HG03095 (cell line): ENCODE data around the gene KRTAP10-9.
"Not testable (repeated sequence)": the region's sequence is repeated elsewhere in the genome, so short reads cannot be mapped to it uniquely, and the experiment has no call there.

ENCODE experiments used
- ATAC-seq: cut with Tn5 transposase; IDR thresholded peaks from one replicate; pipeline ENCODE4 v1.9.1; 2021; ENCODE audit warnings: moderate library complexity; ENCODE audit not compliant: unreplicated experiment

KRTAP10-9 gene

DNA sequence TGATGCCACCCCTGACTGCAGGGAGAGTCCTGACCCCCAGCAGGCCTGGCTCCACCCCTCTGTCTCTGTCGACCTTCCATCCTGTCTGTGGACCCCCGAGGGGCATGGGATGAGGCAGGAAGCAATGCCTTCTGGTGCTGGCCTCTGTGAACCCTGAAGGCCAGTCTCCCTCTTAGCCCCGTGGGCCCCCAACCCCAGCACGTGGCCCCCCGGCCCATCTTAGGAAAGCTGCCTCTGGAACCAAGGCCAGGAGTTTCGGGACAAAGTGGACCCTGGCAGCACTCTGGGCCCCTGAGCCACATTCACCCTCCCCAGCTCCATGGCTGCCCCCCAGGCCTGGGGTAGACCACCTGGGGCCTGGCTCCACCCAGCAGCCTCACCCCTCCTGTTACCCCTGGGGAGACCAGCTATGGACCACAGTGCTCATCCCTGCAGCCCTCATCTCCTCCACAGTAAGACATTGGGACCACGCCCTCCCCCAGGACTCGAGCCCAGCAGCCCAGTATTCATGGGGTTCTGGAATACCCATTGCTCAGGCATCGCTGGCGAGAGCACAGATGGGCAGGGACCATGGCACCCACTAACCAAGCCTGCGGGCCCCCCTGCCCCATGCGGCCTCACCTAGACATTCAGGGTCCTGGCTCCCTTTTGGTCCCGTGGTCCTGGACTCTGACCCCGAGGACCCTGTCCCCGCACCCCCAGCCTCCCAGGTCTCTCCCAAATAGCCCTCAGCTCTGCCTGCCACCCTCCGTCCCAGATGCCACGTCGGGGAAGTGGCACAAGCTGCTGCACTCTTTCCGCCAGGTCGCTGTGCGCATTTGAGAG lies 11.8 kb downstream of the KRTAP10-9 start:
- not testable (repeated sequence) for ATAC-seq

DNA sequence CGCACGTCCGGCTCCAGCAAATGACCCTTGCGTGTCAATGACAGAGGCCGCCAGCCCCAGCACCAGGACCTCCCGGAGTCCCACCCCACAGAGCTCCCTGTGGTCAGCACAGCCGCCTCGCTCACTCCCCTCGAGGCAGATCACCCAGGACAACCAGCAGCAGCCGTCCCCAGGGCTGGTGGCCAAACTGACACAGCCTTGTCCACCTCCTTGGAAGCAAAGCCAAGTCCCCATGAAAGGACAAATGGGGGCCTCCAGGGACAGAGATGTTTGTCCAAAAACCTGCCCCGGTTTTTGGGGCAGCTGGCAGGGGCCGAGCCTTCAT lies 12.4 kb downstream of the KRTAP10-9 start:
- ATAC-seq = no peak

DNA sequence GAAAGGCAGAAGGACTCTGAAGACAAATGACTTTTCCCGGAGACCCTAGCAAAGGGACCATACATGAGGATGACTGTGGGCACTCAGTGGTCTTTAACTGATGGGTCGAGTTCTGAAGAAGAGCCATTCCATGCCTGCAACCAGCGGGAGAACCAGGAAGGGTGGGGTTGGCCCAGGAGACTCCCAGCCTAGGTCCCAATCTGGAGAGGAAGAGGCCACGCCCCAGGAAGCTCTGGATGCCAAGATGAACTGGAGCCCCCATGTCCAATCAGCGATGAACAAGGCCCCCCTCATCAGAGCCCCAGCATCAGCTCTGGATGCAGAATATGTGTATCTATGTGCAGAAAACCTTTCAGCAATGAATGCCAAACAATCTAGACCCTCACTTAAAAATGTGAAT lies 13.9 kb downstream of the KRTAP10-9 start:
- ATAC-seq = no peak

DNA sequence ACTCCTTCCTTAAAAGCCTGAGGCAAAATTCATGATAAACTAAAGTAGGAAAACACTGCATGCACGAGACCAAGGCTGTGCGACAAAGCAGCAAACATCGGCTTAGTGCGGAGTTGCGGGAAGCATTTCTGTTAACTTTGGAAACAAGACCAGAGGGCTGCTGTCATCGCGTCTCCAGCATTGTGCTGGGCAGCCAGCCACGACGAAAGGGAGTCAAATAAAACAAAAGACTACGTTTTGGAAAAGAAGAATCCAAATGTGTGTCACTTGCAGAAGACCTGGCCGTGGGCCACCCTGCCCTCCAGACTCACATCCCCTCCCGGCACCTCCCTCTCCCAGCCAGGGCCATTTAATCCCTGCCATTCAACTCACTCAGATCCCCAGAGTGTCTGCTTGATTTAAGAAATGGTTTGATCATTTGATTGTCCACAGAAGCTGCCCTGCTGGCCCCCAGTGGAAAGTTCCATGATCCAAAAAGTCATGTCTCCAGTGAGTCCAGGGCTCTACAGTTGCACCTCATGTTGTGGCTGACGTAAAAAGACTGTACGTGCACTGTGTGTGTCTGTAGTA lies 16.9 kb downstream of the KRTAP10-9 start:
- ATAC-seq = no peak

DNA sequence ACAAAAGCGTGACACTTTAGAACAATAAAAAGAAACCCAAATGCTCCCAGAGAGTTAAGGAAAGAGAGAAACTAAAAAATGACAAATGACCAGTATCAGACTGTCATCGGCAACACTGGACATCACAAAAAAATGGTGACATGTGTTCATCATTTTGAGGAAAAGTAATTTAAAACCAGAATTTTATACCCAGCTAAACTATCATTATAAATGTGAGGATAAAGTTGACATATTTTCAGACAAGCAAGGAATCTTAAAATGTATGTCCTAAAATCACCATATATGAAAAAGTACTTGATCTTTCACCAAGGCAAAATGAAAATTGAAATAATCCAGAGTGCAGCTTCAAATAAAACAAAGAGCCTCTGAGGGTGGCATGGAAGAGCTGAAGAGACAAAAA lies 18.0 kb downstream of the KRTAP10-9 start:
- no peak for ATAC-seq

DNA sequence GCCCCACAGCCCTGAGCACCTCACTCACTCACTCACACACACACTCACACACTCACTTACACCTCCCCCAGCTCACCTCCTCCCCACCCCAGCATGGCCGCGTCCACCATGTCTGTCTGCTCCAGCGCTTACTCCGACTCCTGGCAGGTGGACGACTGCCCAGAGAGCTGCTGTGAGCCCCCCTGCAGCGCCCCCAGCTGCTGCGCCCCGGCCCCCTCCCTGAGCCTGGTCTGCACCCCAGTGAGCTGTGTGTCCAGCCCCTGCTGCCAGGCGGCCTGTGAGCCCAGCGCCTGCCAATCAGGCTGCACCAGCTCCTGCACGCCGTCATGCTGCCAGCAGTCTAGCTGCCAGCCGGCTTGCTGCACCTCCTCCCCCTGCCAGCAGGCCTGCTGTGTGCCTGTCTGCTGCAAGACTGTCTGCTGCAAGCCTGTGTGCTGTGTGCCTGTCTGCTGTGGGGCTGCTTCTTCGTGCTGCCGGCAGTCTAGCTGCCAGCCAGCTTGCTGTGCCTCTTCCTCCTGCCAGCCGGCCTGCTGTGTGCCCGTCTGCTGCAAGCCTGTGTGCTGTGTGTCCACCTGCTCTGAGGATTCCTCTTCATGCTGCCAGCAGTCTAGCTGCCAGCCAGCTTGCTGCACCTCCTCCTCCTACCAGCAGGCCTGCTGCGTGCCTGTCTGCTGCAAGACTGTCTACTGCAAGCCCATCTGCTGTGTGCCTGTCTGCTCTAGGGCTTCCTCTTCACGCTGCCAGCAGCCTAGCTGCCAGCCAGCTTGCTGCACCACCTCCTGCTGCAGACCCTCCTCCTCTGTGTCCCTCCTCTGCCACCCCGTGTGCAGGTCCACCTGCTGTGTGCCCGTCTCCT lies 19.7 kb downstream of the KRTAP10-9 start, which contains the start of gene KRTAP10-11:
Gene KRTAP10-11, plus strand, starts transcription at position 49 of the 856 bp plus-strand sequence. Its CDS starts 45 bp downstream, at position 94.
- ATAC-seq = not testable (repeated sequence)

DNA sequence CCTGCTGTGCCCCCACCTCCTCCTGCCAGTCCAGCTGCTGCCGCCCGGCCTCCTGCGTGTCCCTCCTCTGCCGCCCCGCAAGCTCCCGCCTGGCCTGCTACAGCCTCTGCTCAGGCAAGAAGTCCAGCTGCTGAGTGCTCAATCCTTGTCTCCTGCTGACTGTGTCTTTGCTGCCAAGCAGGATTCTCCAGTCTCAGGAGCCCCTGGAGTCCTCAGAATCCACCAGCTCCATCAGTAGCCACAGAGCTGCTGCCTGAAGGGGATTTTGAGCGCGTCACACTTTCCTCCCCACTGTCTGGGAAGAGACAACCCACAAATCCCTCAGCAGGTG lies 20.3 kb downstream of the KRTAP10-9 start:
- no peak for ATAC-seq

DNA sequence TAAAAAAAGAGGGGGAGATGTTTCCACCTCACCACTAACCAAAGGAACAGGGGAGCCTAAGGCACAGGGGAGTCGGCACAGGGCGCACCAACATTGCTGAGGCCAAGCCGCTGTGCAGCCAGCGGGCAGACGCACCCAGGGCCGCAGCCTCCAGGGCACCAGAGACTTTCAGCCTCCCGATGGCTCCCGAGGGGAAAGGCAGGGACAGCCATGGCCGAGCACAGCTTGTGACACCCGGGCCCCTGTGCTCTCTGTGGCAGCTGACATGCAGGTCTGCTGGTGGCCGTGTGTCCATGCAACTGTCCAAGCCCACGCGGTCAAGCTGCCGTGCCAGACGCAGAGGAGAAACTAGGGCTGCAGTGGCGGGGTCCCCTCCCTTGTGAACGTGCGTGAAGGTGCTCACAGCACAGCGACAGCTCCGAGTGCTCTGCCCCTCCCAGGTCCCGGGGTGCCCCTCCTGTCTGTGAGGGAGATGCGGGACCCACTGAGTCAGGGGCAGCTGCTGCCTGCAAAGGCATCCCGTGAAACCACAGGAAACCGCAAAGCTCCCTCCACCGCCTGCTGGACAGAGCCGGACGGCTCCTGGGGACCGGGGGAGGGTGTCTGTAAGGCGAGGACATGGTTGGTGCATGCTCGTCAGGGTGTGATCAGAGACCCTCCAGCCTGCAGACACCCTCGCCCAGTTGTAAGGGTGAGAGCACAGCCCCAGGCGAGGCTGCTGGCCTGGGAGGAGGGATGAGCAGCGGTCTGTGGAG lies 21.8 kb downstream of the KRTAP10-9 start:
- no peak for ATAC-seq

DNA sequence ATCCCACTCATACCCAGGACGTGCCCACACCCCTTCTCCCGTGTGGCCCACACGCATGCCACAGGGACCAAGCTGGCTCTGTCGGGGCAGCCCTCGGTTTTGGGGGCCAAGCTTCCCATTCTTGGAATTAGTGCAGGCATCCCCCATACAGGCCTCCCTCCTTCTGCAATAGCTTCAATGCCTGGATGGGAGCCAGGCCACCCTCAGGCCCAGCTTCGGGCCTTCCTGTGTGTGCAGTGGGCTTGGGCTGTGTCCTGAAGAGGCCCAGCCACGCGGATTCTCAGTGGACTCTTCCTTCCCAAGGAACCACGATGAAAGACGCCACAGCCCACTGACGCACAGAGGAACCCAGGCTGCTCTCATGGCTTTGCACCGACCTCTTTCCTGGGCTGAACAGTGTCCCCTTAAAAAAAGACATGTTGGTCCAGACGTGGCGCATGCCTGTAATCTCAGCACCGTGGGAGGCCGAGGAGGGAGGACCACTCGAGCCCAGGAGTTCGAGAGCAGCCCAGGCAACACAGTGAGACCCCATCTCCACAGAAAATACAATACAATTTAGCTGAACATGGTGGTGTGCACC lies 22.7 kb downstream of the KRTAP10-9 start:
- no peak for ATAC-seq

DNA sequence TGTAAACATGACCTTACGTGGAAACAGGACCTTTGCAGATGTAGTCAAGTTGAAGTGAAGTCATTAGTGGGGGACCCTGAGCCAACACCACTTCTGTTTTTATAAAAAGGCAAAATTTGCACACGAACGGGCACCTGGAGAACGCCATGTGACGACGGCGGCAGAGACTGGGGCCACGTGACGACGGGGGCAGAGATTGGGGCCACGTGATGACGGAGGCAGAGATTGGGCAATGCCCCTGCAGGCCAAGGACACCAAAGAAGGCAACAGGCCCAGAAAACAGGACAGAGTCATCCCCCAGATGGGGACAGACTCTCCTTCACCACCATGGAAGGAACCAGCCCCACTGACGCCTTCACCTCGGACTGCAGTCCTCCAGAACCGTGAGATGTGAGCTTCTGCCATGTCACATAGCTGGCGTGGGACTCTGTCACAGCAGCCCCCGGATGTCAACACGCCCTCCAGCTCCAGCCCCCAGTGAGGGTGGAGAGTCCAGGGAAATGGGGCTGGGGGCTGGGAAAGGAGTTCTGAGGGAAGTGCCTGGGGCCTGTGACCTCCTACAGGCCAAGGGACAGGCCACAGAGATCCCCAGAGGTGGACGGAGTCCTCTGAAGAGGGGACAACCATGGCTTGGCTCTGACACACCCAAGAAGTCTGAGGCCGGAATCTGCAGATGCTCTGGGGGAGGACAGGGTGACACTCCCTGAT lies 23.5 kb downstream of the KRTAP10-9 start:
- ATAC-seq = no peak

DNA sequence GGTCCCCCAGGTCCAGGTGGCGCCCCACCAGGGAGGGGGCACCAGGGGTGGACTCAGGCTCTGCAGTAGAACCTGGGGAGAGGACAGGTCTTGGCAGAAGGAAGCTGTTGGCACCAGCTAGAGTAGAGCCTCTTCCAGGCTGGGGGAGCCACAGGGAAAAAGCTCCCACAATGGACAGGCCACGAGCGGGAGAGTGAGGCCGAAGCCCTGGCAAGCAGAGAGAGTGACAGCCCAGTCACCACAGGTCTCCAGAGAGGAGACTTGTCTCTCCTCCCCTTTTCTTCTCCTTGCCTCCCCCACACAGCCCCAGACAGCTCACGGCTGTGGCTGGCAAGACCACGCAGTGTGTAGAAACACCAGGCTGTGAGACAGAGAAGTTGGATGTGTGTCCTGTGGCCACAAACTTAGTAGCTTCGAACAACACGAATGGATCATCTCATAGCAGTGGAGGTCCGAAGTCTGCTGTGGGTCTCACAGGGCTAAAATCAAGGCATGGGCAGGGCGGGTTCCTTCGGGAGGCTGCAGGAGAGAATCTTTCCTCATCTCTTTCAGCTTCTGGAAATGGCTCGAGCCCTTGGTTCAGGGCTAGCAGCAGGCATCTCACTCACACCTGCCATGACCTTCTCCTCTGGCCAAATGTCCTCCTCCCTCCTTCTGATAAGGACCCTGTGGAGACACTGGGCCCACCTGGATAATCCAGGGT lies 24.2 kb downstream of the KRTAP10-9 start:
- no peak for ATAC-seq

DNA sequence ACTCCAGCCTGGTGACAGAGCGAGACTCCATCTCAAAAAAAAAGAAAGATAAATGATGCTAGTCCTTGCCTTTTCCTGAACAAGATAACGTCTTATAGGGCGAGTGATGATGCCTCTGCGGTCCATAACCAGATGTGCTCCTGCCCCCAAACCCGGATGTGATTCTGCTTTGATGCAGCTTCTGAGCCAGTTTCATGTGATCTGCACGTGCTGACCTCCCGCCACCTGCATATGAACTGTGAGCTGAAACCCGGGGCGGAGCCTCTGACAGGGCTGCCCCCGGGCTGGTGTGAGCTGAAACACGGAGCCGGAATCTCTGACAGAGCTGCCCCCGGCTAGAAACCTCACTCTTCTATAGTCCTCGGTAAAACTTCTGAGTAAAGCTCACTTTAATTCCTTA lies 26.2 kb downstream of the KRTAP10-9 start:
- no peak for ATAC-seq

DNA sequence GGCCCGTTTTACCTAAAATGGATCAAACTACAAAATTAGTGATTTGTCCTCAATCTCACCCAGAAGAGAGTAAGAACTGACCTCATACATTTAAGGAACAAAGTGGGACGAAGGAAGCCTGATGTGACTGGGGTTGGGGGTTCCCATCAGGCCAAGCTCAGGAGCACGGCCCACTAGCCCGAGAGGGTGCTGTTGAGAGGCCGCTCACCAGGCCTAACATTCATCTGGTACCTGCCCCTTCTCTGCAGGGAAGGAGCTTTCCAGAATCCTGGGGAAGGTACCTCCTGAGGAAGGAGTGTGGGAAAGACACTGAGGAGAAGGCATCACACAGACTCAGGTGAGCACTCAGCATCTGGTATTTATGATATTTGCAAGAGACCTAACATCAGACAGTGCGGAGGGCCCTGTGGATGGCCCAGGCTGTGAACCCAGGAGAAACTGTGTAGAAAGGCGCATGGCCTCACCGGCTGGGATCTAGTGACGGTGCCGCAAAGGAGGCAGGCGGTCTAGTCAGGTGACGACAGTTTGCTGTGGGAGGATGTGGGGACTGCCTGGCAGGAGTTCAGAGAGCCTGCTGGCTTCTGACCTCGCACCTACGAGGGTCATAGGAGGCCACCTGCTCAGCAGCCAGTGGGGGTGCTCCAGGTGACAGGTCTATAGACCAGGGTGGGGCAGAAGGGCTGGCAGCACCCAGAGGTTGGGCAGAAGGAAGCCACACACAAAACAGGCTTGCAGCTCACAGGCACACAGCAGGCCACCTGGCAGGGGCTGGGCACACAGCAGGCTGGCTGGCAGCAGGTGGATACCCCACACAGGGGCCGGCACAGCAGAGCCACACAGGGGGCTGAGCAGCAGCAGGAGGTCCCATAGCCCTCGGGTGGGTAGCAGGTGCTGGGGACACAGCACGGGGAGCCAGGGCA lies 27.0 kb downstream of the KRTAP10-9 start:
- ATAC-seq = no peak

DNA sequence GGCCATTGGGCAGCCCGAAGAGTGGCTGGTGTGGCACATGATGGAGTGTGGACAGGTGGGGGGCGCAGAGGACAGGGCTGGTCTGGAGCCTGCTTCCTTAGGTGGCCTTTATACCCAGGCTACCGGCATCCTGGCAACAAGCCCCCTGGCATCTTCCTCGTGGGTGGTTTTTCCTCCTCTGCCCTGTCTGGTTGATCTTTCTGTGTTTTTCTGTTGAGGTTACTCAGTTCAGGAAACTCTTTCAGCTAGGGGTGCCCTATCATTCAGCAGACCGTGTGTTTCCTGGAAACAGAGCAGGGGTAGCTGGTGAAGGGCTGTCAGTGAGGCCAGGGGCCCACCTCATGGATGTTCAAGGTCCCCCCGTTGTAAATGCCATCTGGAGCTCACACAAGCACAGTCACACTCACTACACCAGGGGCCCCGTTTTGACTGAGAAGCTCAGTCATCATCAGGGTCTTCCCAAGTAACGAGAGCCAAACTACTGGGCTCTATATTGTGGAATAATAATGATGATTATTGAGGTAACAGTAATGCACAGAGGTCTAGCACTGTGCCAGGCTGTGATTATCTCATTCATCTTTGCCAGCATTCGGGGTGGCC lies 27.8 kb downstream of the KRTAP10-9 start, which contains the start of gene KRTAP12-4:
Gene KRTAP12-4, minus strand, starts transcription at position 84 of the 600 bp plus-strand sequence. Its CDS starts 45 bp downstream, at position 39.
- no peak for ATAC-seq

DNA sequence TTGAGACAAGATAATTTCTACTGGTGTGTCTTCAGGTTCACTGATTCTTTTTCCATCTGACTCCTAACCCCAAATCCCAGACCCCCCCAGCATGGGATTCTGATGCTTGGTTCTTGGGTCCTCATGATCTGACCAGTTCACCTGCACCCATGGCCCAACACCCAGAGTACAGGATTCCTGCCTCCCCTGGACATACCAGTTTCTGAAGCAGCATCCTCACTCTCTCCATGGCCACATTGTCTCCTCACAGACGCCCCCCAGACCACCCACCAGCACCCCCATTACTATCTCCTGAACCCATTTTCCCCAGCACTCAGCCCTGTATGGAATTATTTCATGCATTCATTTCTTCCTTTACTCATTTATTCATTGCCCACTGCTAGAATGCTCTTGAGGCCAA lies 30.0 kb downstream of the KRTAP10-9 start:
- ATAC-seq = no peak

DNA sequence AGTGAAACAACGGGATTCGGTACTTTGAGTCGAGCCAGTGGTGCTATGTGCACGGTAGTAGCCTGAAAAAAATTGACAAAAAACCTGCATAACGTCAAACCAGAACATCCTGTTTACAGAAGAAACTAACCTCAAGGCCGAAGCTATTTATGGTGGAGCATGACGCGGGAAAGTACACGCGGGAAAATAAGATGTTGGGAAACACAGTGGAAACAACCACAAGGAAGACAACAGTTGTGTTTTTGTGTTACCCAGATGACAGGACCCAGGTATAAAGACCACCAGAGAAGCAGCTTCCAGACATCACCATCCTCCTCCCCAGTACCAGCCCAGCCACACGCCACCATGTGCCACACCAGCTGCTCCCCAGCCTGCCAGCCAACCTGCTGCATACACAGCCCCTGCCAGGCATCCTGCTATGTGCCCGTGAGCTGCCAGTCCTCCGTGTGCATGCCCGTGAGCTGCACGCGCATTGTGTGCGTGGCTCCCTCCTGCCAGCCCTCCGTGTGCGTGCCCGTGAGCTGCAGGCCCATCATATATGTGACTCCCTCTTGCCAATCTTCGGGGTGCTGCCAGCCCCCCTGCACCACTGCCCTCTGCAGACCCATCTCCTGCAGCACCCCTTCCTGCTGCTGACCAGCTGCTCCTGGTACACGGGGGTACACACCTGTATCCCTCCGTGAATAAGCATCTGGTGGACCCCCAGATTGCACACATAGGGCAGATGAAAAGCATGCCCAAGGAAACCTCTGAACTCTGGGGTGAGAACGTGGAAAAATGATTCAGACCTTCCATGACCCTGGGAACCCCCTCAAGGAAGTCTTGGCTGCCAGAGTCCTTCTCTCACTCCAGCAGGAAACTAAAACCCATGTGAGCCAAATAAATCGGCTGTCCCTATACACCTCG lies 31.0 kb downstream of the KRTAP10-9 start, which contains the start of gene KRTAP12-3:
Gene KRTAP12-3, plus strand, starts transcription at position 298 of the 906 bp plus-strand sequence. Its CDS starts 48 bp downstream, at position 346.
- no peak for ATAC-seq

DNA sequence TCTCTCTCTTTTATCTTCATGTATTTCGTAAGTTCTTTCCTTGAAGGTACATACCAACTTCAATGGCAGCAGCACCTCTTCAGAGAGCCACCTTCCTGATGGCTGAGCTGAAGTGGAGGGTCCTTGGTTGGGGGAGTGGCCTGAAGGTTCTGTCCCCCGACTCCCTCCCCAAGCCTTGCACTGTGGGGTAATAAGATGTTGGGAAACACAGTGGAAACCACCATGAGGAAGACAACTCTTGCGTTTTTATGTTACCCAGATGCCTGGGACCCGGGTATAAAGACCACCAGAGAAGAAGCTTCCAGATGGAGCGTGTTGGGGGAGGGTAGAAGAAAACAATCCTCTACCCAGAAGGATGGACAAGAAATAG lies 31.6 kb downstream of the KRTAP10-9 start:
- no peak for ATAC-seq
